Peyer's patch (tissue), 4 donors: ENCODE results near the gene NPB.

Source experiments
- CTCF ChIP-seq, 6 experiments: fragments of 450-650 bp in 4 of 6; fragments of 200-600 bp in 2 of 6; sonication (generic) in 1 of 6; IDR thresholded peaks; one replicate each; pipeline ENCODE4 v1.5.1; 2017 to 2019; ENCODE audit warnings: antibody characterized with exemption in 6 of 6, mild to moderate bottlenecking in 3 of 6, moderate library complexity in 1 of 6
- POLR2A ChIP-seq, 2 donors: fragments of 450-650 bp; IDR thresholded peaks; one replicate each; pipeline ENCODE4 v1.5.1; 2017; ENCODE audit warnings: antibody characterized with exemption in 2 of 2, mild to moderate bottlenecking in 2 of 2, moderate library complexity in 2 of 2

DNA sequence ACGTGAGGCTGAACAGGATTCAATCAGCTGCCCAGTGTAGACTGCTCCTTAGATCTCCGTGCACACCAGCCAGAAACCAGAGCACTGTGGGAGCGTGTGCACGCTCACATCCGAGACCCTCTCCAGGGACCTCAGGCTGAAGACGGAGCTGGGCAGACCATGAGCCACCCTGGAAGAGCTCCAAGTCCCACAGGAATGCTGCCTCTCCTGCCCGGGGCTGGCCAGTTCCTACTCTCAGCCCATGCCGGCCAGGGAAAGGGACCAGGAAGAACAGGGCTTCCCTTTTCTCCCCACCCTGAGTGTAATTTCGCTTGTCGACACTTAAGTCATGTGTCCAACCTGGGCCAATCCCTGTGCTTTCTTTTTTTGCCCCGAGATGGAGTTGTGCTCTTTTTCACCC is 17.5 kb upstream of the NPB start:
- TF ChIP-seq POLR2A (IDR thresholded peaks at IDR 0.05), result no peak
- TF ChIP-seq CTCF (IDR thresholded peaks at IDR 0.05), result no peak
